ENCODE measurements around the gene SERPINA3. TPM values are rescaled to one million over a fixed set of nuclear protein-coding genes. Genes with fewer than 3 reads are reported as not detected.

SERPINA3 gene
- total RNA-seq, 1 donor from 2014 or later: not detected

DNA sequence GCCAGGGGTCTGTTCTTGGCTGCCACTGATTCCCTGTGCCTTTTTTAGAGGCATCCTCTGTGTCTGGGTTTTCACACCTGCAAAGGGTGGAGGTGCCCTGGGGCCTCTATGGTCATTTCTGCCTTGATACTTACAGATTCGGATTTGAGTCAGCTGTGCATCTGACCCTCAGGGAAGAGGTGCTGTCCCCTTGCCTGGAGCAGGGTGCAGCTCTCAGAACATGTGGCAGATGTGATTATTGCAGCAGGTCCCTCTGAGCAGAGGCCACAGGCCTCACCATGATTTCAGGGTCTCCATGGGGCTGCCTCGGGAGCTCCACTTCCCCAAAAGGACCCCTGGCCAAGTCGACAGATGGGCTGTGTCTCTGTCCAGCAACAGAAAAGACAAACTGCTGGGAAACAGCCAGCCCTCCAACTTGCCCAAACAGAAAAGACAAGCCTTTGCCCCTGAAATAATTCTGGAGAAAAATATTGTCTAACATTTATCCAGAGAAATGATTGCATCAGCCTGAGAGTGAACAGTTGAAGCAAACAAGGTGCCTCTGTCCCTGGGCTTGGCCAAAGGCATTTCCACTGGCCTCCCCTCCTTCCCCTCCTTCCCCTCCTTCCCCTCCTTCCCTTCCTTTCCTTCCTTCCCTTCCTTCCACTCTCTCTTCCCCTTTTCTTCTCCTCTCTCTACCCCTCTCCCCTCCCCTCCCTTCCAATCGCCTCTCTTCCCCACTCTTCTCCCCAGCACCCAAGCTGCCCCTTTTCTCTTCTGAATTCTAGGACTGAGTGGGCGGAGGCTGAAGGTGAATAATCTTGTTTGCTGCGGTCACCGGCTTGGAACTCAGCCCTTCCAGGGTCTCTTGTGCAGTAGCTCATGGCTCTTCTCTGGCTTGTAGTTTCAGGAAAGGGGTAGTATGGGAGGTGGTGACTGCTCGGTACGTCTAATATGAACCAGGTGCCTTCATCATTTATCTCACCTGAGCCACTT is 676 bp downstream of the SERPINA3 start:
- Mint-ChIP-seq H3K9me3 (peaks cover 21% of the 10 kb centered on the region), H3K4me3 (no peak overlapping the region), H3K27me3 (ENCODE audit: insufficient read depth, low read depth) (peaks cover 5% of the 10 kb centered on the region), H3K36me3 (no peaks in the 10 kb centered on the region), H3K27ac (peak overlapping the region; percentile 18), H3K4me1 (peaks cover 14% of the 10 kb centered on the region)
- Histone ChIP-seq H3K4me3 (no peak overlapping the region), H3K27ac (no peak overlapping the region), H3K4me1 (no peaks in the 10 kb centered on the region), H3K79me2 (ENCODE audit: low read depth) (no peaks in the 10 kb centered on the region), H3F3A (ENCODE audit: low read depth) (no peaks in the 10 kb centered on the region), H3K9ac (no peak overlapping the region), H3K27me3 (no peaks in the 10 kb centered on the region), H2AFZ (replicated peaks) (peak overlapping the region; percentile 10), H3K4me2 (no peak overlapping the region), H3K9me3 (ENCODE audit: low read depth) (no peaks in the 10 kb centered on the region), H3K36me3 (no peaks in the 10 kb centered on the region), H4K20me1 (ENCODE audit: low read depth) (no peaks in the 10 kb centered on the region)
- no peak for TF ChIP-seq EZH2 (IDR thresholded peaks at IDR 0.05)
- no peak for TF ChIP-seq EZH2phosphoT487 (IDR thresholded peaks at IDR 0.05)
- no peak for TF ChIP-seq CTCF (IDR thresholded peaks at IDR 0.05)
- no peak for DNase-seq (ENCODE audit: low spot score)

GRCh38 chr14:94613720-94614644 is 1.8 kb downstream of the SERPINA3 start:
- no peak overlapping the region for H3K9ac ChIP-seq
- no peak overlapping the region for H3K4me2 ChIP-seq
- no peaks in the 10 kb centered on the region for H3F3A ChIP-seq (ENCODE audit: low read depth)
- H3K4me1 ChIP-seq: no peaks in the 10 kb centered on the region
- peaks cover 14% of the 10 kb centered on the region for H3K4me1 Mint-ChIP-seq
- H3K9me3 ChIP-seq (ENCODE audit: low read depth): no peaks in the 10 kb centered on the region
- no peaks in the 10 kb centered on the region for H3K36me3 ChIP-seq
- TF ChIP-seq CTCF (IDR thresholded peaks at IDR 0.05) (no peak), EZH2phosphoT487 (IDR thresholded peaks at IDR 0.05) (no peak), EZH2 (IDR thresholded peaks at IDR 0.05) (no peak)
- no peaks in the 10 kb centered on the region for H3K36me3 Mint-ChIP-seq
- H3K4me3 ChIP-seq: no peak overlapping the region
- H2AFZ ChIP-seq (replicated peaks): no peak overlapping the region
- peaks cover 27% of the 10 kb centered on the region for H3K9me3 Mint-ChIP-seq
- no peaks in the 10 kb centered on the region for H4K20me1 ChIP-seq (ENCODE audit: low read depth)
- H3K27ac Mint-ChIP-seq: no peak overlapping the region
- H3K27me3 Mint-ChIP-seq (ENCODE audit: insufficient read depth, low read depth): peaks cover 2% of the 10 kb centered on the region
- H3K4me3 Mint-ChIP-seq: no peak overlapping the region
- no peak for DNase-seq (ENCODE audit: low spot score)
- no peaks in the 10 kb centered on the region for H3K27me3 ChIP-seq
- no peak overlapping the region for H3K27ac ChIP-seq
- no peaks in the 10 kb centered on the region for H3K79me2 ChIP-seq (ENCODE audit: low read depth)

GRCh38 chr14:94614802-94615201 is 2.6 kb downstream of the SERPINA3 start:
- Histone ChIP-seq H3K27me3 (no peaks in the 10 kb centered on the region), H3K27ac (no peak overlapping the region), H3K79me2 (ENCODE audit: low read depth) (no peaks in the 10 kb centered on the region), H3K9ac (no peak overlapping the region), H3K4me2 (no peak overlapping the region), H2AFZ (replicated peaks) (no peak overlapping the region), H3K9me3 (ENCODE audit: low read depth) (no peaks in the 10 kb centered on the region), H3K4me3 (no peak overlapping the region), H4K20me1 (ENCODE audit: low read depth) (no peaks in the 10 kb centered on the region), H3F3A (ENCODE audit: low read depth) (no peaks in the 10 kb centered on the region), H3K36me3 (no peaks in the 10 kb centered on the region), H3K4me1 (no peaks in the 10 kb centered on the region)
- H3K9me3 Mint-ChIP-seq: peaks cover 35% of the 10 kb centered on the region
- TF ChIP-seq EZH2 (IDR thresholded peaks at IDR 0.05) (no peak), EZH2phosphoT487 (IDR thresholded peaks at IDR 0.05) (no peak), CTCF (IDR thresholded peaks at IDR 0.05) (no peak)
- no peak for DNase-seq (ENCODE audit: low spot score)
- peaks cover 2% of the 10 kb centered on the region for H3K27me3 Mint-ChIP-seq (ENCODE audit: insufficient read depth, low read depth)
- no peak overlapping the region for H3K27ac Mint-ChIP-seq
- peaks cover 14% of the 10 kb centered on the region for H3K4me1 Mint-ChIP-seq
- H3K36me3 Mint-ChIP-seq: no peaks in the 10 kb centered on the region
- H3K4me3 Mint-ChIP-seq: no peak overlapping the region
